WERI-Rb-1 (cell line): ENCODE data around the gene SEMA3B.
"Not testable (repeated sequence)": the region's sequence is repeated elsewhere in the genome, so short reads cannot be mapped to it uniquely, and the experiment has no call there.

Source experiments
- DNase-seq: peaks from one replicate; pipeline ENCODE4 v3.0.0-alpha.2; 2020
- H3K27ac ChIP-seq: fragments of 250-450 bp; sonication (Bioruptor Pico); 2 replicates; pipeline ENCODE4 v1.5.1; 2020; ENCODE audit warnings: mild to moderate bottlenecking, moderate library complexity
- H3K27me3 ChIP-seq: fragments of 250-450 bp; sonication (Bioruptor Pico); 2 replicates; pipeline ENCODE4 v1.5.1; 2021; ENCODE audit warnings: mild to moderate bottlenecking, low read depth, moderate library complexity; ENCODE audit not compliant: insufficient read depth, severe bottlenecking
- H3K36me3 ChIP-seq: fragments of 250-450 bp; sonication (Bioruptor Pico); 2 replicates; pipeline ENCODE4 v1.5.1; 2020; ENCODE audit warnings: mild to moderate bottlenecking, moderate library complexity
- H3K4me3 ChIP-seq: 2 replicates; pipeline ENCODE4 v1.5.1; 2011; ENCODE audit warnings: low read depth, mild to moderate bottlenecking, control low read depth, low read length
- H3K9me3 ChIP-seq: fragments of 250-450 bp; sonication (Bioruptor Pico); 2 replicates; pipeline ENCODE4 v1.5.1; 2021; ENCODE audit warnings: mild to moderate bottlenecking, moderate library complexity; ENCODE audit not compliant: severe bottlenecking
- TF ChIP-seq, protein P1 (sequence below): IDR thresholded peaks from 2 replicates; pipeline ENCODE4 v1.5.1; 2011; ENCODE audit warnings: low read depth, mild to moderate bottlenecking, control low read depth, inconsistent platforms, low read length

The SEMA3B gene

GRCh38 chr3:50302095-50303012 lies 33.4 kb downstream of the SEMA3B start:
- Histone ChIP-seq H3K27ac (peak overlapping the region; percentile 80), H3K4me3 (0 out of 2 replicates have a peak overlapping the region, but pooled peaks have one; percentile 35)
- DNase-seq, result no peak

DNA sequence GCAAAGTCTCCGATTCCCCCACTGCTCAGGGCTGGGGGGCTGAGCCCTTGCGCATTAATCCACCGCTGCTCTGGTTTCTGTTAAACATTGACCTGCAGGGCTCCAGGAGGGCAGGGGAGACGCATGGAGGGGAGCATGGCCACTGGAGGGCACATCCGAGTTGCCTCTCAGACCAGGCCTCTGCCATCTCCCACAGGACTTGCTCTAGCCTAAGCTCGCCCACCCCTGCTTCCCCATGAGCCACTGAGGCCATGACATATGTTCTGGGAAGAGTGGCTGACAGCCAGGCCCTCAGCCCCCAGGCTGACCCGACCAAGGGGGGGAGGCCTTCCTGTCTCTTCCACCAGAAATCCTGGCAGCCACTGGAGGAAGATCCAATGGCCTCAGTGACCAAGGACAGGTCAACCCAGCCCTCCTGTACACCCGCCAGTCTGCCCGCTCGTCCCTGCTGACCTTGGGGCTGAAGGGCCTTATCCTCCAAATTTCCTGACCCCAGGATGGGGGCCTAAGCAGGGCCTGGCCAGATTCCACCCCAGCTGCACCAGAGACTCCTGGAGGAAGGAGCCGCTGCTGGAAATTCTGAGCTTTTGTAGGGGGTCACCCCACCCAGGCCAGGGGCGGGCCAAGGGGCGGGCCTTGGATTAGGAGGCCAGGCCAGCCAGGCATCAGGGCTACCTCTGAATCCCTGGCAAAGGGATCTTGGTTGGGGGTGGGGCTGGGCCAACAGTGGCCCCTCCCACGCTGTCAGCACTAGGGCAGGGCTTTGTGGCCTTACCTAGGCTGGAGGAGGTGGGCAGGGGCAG lies 34.3 kb downstream of the SEMA3B start, which contains the start of gene HYAL1:
TSS of gene HYAL1 (minus strand) at position 562 of the 803 bp plus-strand sequence. CDS start 618 bp downstream, outside the sequence.
- Histone ChIP-seq H3K27me3 (no peaks in the 10 kb centered on the region), H3K4me3 (peak within 1 kb of the TSS; percentile 35), H3K9me3 (peaks cover 7% of the 10 kb centered on the region), H3K27ac (peak within 1 kb of the TSS; percentile 80), H3K36me3 (no peaks in the 10 kb centered on the region)
- TF ChIP-seq, protein P1, sequence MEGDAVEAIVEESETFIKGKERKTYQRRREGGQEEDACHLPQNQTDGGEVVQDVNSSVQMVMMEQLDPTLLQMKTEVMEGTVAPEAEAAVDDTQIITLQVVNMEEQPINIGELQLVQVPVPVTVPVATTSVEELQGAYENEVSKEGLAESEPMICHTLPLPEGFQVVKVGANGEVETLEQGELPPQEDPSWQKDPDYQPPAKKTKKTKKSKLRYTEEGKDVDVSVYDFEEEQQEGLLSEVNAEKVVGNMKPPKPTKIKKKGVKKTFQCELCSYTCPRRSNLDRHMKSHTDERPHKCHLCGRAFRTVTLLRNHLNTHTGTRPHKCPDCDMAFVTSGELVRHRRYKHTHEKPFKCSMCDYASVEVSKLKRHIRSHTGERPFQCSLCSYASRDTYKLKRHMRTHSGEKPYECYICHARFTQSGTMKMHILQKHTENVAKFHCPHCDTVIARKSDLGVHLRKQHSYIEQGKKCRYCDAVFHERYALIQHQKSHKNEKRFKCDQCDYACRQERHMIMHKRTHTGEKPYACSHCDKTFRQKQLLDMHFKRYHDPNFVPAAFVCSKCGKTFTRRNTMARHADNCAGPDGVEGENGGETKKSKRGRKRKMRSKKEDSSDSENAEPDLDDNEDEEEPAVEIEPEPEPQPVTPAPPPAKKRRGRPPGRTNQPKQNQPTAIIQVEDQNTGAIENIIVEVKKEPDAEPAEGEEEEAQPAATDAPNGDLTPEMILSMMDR, result peak; percentile 56
- peak; percentile 94 for DNase-seq

More at GRCh38 chr3:50302095-50303012, 33.4 kb downstream of the SEMA3B start:
- Histone ChIP-seq H3K27me3 (no peaks in the 10 kb centered on the region), H3K9me3 (peaks cover 3% of the 10 kb centered on the region), H3K36me3 (no peaks in the 10 kb centered on the region)
- TF ChIP-seq, protein P1, result no peak

GRCh38 chr3:50304601-50305000 lies 35.7 kb downstream of the SEMA3B start:
- H3K4me3 ChIP-seq, result no peak overlapping the region
- H3K9me3 ChIP-seq, result peaks cover 16% of the 10 kb centered on the region
- peaks cover 3% of the 10 kb centered on the region for H3K36me3 ChIP-seq
- TF ChIP-seq, protein P1, result no peak
- H3K27ac ChIP-seq, result no peak overlapping the region
- H3K27me3 ChIP-seq, result no peaks in the 10 kb centered on the region
- DNase-seq, result no peak

GRCh38 chr3:50312041-50312440 lies 43.1 kb downstream of the SEMA3B start:
- DNase-seq, H3K27ac ChIP-seq, H3K4me3 ChIP-seq, H3K27me3 ChIP-seq: not testable (repeated sequence)
- H3K36me3 ChIP-seq, result peaks cover 12% of the 10 kb centered on the region
- peaks cover 15% of the 10 kb centered on the region for H3K9me3 ChIP-seq

DNA sequence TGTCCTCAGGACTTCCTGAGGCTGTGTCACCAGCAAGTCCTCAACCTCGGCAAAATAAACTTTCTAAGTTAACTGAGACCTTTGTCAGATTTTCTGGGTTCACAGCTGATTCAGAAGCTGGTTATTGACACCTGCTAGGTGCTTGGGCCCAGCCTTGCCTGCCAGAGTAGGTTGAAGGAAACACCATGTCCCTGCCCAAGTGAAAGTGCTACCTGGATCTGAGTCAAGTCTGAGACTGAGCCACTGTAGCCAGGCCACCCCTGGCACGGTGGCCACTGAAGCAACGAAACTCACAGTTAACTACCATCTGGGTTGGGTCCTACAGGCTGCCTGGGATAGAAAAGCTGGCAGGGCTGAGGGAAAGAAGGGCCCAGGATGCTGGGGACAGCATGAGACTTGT lies 45.4 kb downstream of the SEMA3B start:
- Histone ChIP-seq H3K36me3 (peaks cover 29% of the 10 kb centered on the region), H3K4me3 (no peak overlapping the region), H3K27me3 (no peaks in the 10 kb centered on the region), H3K9me3 (no peaks in the 10 kb centered on the region), H3K27ac (no peak overlapping the region; the same call in 1 of the 2 replicates)
- no peak for DNase-seq
- TF ChIP-seq, protein P1, result no peak

GRCh38 chr3:50314816-50315215 lies 45.9 kb downstream of the SEMA3B start:
- TF ChIP-seq, protein P1, result no peak
- no peaks in the 10 kb centered on the region for H3K9me3 ChIP-seq
- H3K27ac ChIP-seq, result no peak overlapping the region
- H3K4me3 ChIP-seq, result no peak overlapping the region
- H3K27me3 ChIP-seq, result no peaks in the 10 kb centered on the region
- peaks cover 34% of the 10 kb centered on the region for H3K36me3 ChIP-seq
- no peak for DNase-seq
